Measurements from ENCODE around the gene FUT6. TPM values are rescaled to one million over a fixed set of nuclear protein-coding genes. Genes with fewer than 3 reads are reported as not detected.

The FUT6 gene
- total RNA-seq, 1 donor: 2.4 TPM

DNA sequence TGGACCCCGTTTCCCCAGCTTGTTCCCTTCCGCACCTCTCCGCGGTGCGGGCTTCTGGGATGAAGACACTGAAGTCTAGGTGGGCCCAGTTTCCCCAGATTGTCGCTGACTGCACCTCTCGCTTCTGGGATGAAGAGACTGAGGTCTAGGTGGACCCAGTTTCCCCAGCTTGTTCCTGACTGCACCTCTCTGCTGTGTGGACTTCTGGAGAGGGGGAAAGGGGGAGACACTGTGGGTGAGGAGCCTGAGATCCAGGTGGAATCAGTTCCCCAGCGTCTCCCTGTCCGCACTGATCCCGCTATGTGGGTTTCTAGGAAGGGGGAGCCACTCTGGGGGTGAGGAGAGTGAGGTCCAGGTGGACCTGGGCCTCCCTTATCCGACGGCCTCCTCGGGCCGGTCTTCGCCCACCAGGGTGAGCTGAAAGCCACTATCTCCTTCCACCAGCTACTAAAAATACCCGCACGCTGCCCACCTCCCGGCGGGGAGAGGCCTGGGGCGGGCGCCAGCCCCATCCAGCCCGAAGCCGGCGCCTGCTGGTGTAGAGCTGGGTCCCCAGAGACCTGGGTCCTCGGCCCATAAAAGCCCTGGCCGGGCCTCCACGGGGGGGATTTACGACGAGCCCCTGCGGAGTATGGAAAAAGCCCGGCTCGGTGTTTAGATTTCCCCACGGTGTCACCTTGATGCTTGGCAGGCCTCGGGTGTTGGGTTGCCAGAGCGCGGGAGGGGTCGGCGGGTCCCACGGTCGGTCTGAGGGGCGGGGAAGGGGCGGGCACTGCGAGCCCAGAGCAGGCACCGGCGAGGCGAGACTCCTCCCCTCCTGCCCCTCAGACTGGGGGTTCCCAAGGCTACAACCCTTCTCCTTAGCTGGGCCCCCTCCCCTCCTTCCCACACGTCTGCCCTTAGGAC, 10.6 kb downstream of the FUT6 start:
- DNase-seq (ENCODE audit: low read depth in 2 of 3, low spot score in 2 of 3): peak in 2 of 3 donors; percentile 48 to 58

GRCh38 chr19:5827891-5828660, 11.4 kb downstream of the FUT6 start:
- peak; percentile 89 to 95 (median 95) for DNase-seq (ENCODE audit: low read depth in 2 of 3, low spot score in 2 of 3)

DNA sequence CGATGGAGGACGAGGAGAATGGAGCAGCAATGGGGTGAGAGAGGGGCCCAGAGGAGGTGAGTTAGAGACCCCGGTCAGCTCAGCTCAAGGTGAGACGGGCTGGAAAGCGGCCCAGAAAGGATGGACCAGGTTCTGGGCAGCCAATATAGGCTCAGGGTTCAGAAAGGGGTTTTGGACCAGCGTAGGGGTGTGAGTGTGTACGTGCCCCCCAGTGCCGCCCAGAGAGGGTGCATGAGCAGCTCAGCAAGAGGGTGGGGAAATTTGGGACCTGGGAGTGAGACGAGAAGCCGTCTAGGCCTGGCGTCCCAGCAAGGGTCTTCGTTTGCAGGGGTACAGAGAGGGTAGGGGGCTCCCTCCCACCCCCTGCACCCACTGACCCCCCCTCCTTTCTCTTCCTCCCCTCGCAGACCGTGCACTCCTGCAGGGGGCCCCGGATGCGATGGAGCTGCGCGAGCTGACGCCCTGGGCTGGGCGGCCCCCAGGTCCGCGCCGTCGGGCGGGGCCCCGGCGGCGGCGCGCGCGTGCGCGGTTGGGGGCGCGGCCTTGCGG, 12.1 kb downstream of the FUT6 start:
- no peak for DNase-seq (ENCODE audit: low read depth in 2 of 3, low spot score in 2 of 3)

DNA sequence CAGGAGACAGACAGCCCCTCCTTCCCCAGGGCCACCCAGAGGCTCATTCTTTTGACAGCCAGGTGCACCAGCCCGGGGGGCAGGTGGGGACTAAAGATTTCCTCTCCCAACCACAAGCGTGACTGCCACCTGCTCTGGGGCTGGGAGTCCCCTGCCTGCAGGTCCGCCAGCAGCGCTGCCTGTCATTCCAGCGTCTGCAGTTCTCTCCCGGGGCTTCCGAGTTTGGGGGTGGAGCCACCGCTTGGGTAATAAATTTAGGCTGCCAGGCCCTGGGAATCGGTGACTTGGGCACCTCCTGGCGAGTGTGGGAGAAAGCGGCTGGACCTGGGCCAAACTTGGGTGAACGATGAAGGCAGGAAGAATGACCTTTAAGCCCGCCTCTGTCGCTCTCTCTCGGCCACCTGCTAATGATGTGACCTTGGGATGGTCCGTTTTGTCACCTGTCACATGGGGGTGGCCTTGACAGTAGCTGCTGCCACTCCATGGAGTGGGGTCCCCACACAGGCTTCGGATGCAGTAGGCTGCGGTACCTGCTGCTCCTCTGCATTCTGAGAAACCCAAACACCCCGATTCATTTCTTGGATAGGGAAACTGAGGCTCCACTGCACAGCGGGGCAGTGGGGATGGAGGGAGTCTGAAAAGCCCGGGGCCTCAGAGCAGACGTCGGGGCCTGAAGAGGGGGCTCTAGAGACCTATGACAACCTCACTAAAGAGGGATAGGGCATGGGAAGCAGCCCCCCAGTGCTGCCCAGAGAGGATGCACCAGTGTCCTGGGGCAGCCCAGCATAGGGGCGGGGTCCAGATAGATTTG, 12.8 kb downstream of the FUT6 start:
- peak in 2 of 3 donors; percentile 88 to 90 for DNase-seq (ENCODE audit: low read depth in 2 of 3, low spot score in 2 of 3)

DNA sequence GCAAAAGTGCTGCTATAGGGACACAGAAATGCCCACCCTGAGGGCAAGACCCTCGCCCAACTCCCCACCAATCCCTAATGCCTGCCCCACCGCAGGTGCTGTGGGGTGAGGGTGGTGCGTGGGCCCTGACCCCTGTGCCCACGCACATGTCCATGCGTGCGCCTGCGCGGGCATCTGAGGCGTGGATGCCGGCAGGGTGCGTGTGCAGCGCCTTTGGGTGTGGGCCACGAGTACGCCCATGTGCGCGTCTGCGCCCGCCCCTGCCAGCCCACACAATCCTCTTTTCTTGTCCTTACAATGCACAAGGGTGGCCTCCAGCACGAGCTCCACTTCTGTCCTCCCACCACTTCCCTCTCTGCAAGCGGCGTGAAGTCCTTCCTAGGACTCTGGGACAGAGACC, 14.3 kb downstream of the FUT6 start:
- no peak for DNase-seq (ENCODE audit: low read depth in 2 of 3, low spot score in 2 of 3)

GRCh38 chr19:5824751-5825150, 14.8 kb downstream of the FUT6 start:
- no peak for DNase-seq (ENCODE audit: low read depth in 2 of 3, low spot score in 2 of 3)

- DNase-seq (ENCODE audit: low read depth in 2 of 3, low spot score in 2 of 3): no peak
Observed at GRCh38 chr19:5823579-5824281, 15.8 kb downstream of the FUT6 start.

GRCh38 chr19:5822181-5822844, 17.2 kb downstream of the FUT6 start:
- DNase-seq (ENCODE audit: low read depth in 2 of 3, low spot score in 2 of 3): no peak

GRCh38 chr19:5821521-5822180, 17.9 kb downstream of the FUT6 start:
- DNase-seq (ENCODE audit: low read depth in 2 of 3, low spot score in 2 of 3): no peak

DNA sequence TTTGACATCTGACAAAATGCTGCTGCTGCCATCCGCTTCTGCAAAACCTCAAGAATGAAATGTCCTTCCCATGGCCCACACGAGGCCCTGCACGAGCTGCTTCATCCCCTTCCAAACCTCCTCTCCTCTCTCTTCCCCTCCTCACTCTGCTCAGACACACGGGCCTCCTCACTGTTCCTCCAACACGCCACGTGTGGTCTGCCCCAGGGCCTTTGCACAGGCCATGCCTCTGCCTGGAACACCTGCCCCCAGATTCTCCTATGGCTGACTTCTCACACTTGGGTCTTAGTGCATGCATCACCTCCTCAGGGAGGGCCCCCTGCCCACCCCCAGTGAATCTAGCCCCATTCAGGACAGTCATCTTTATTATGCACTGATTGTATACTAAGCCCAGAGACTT, 18.7 kb downstream of the FUT6 start:
- DNase-seq (ENCODE audit: low read depth in 2 of 3, low spot score in 2 of 3): no peak

DNA sequence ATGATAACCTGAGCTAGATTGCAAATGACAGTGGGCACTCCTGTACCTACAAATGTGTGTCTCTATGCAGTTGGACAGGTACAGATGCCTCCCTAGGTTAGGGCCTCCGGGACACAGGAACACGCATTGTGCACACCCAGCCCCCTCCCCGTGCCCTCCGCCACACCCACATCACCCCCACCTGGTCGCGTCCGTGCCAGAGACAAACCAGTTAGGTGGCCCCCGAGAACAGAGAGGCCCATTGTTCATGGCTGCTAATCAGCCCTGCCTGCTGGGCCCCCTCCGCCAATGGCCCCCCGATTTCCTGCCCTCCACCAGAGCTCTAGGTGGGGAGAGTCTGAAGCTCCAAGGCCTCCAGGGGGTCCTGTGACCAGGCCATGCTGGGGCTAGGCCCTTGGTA, 20.9 kb downstream of the FUT6 start:
- DNase-seq (ENCODE audit: low read depth in 2 of 3, low spot score in 2 of 3): no peak

DNA sequence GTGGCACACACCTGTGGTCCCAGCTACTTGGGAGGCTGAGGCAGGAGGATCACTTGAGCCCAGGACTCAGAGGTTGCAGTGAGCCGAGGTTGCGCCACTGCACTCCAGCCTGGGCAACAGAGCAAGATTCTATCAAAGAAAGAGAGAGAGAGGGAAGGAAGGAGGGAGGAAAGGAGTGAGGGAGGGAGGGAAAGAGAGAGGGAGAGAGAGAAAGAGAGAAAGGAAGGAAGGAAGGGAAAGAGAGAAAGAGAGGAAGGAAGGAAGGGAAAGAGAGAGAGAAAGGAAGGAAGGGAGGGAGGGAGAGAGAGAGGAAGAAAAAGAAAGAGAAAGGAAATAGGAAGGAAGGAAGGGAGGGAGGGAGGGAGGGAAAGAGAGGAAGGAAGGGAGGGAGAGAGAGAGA, 22.3 kb downstream of the FUT6 start:
- DNase-seq (ENCODE audit: low read depth in 2 of 3, low spot score in 2 of 3): no peak

DNA sequence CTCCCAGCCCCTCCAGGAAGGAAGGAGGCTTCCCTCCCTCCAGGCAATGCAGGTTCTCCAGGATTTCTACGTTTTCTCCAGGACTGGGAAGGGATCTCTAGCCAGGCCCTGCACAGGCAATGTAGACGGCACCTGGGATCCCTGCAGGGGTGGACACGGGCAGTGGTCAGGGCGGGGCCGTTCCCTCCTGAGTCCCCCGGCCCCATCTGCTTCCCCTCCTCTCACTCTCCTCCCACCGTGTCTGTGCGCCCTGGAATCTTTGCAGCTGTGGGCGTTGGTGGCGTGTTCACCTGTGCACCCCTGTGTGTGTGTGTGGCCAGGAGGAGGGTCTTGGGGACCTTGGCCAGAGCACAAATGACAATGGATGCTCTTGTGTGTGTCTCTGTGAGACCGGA, 24.7 kb downstream of the FUT6 start:
- DNase-seq (ENCODE audit: low read depth in 2 of 3, low spot score in 2 of 3): no peak

GRCh38 chr19:5814123-5814851, 25.2 kb downstream of the FUT6 start:
- no peak for DNase-seq (ENCODE audit: low read depth in 2 of 3, low spot score in 2 of 3)

- DNase-seq (ENCODE audit: low read depth in 2 of 3, low spot score in 2 of 3): no peak
Observed at GRCh38 chr19:5811117-5811516, 28.4 kb downstream of the FUT6 start.

- no peak for DNase-seq (ENCODE audit: low read depth in 2 of 3, low spot score in 2 of 3)
Observed at GRCh38 chr19:5809469-5809868, 30.0 kb downstream of the FUT6 start.

GRCh38 chr19:5809053-5809452, 30.4 kb downstream of the FUT6 start:
- no peak for DNase-seq (ENCODE audit: low read depth in 2 of 3, low spot score in 2 of 3)

DNA sequence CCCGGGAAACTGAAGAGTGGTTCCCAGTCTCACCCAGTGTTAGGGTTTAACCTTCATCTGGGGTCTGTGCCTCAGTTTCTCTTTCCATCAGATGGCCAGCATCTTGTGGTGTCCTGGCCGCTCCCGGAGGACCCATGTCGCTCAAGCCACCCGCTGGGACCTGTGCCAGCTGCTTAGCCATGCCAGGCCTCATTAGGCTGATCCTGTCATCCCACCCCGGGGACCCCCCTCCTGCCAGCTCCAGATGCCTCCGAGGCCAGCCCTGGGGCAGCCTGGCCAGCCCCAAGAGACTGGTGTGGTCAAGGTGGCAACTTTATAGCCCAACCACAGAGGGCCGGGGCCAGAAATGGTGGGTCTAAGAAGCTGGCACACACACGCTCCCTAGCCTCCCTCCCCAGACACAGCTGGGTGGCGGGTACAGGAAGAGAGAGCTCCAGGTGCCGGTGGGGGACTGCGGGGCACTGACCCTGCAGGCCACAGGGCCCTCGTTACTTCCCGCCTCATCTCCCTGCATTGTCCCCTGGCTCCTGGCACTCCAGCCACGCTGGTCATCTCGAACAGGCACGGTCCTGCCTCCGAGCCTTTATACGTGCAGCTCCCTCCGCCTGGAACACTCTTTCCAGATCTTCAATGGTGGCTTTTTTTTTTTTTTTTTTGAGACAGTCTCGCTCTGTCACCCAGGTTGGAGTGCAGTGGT, 31.2 kb downstream of the FUT6 start:
- no peak for DNase-seq (ENCODE audit: low read depth in 2 of 3, low spot score in 2 of 3)

Measured in hematopoietic multipotent progenitor cell (in vitro differentiated cells).